GM12878 (cell line): ENCODE results near the gene CST8. TPM values are rescaled to one million over a fixed set of nuclear protein-coding genes. Genes with fewer than 3 reads are reported as not detected.

Experiments used
- ATAC-seq: fragments of 200-7000 bp; cut with Tn5 transposase; 3 replicates; pipeline ENCODE4 v1.9.1; 2020; ENCODE audit warnings: mild to moderate bottlenecking, moderate library complexity
- BruUV-seq: library from RNA; stranded (reverse); fragments of 400-500 nt; replicated peaks from 2 replicates; lab custom pipeline; 2021; lab: Mats Ljungman, UMichigan
- CTCF ChIA-PET: fragments of 300-600 bp; sonication (Branson Sonifier 250); formaldehyde crosslinking; extraction: SDS; loops from one replicate; lab custom pipeline; 2021; ENCODE audit warnings: inconsistent platforms; lab: Yijun Ruan, JAX
- POLR2A ChIA-PET: fragments of 350-600 bp; formaldehyde crosslinking; extraction: SDS; loops from one replicate; lab custom pipeline; 2021; ENCODE audit warnings: inconsistent platforms; lab: Charles Lee
- RAD21 ChIA-PET: fragments of 300-600 bp; sonication (Branson Sonifier 250); formaldehyde crosslinking; loops from one replicate; lab custom pipeline; 2023; ENCODE audit warnings: antibody characterized with exemption; ENCODE audit not compliant: unreplicated experiment; lab: Charles Lee
- SMC1A ChIA-PET: fragments of 300-600 bp; sonication (Branson Sonifier 250); formaldehyde crosslinking; loops from one replicate; lab custom pipeline; 2023; ENCODE audit not compliant: unreplicated experiment, uncharacterized antibody; lab: Charles Lee
- DNase-seq: peaks from one replicate; pipeline ENCODE4 v3.0.0-alpha.2; 2011; ENCODE audit warnings: low read depth, low spot score
- FAIRE-seq: peaks from 3 replicates; lab custom pipeline; 2011; peaks lifted over from hg19 to GRCh38; lab: Jason Lieb, UNC
- H2AFZ ChIP-seq: 2 replicates; pipeline ENCODE4 v1.6.0; 2011; ENCODE audit warnings: low read depth, low read length, control low read depth; ENCODE audit not compliant: control insufficient read depth
- H3K27ac ChIP-seq: 2 replicates; pipeline ENCODE4 v1.5.1; 2011; ENCODE audit warnings: control low read depth; ENCODE audit not compliant: control insufficient read depth, insufficient read depth
- H3K27me3 ChIP-seq, 2 experiments: replicated peaks in 1 of 2; 2 replicates each; pipeline versions ENCODE4 v1.6.0 to v1.6.1; 2011; ENCODE audit warnings: low read length in 1 of 2; ENCODE audit not compliant: control insufficient read depth in 2 of 2, insufficient read depth in 2 of 2
- H3K36me3 ChIP-seq, 2 experiments: 2 replicates each; pipeline ENCODE4 v1.5.1; 2011; ENCODE audit warnings: low read length in 1 of 2; ENCODE audit not compliant: control insufficient read depth in 2 of 2, insufficient read depth in 2 of 2
- H3K4me1 ChIP-seq: 2 replicates; pipeline ENCODE4 v1.6.1; 2011; ENCODE audit warnings: mild to moderate bottlenecking, low read length, moderate library complexity, mixed read lengths; ENCODE audit not compliant: control insufficient read depth, insufficient read depth
- H3K4me2 ChIP-seq: 2 replicates; pipeline ENCODE4 v1.6.0; 2011; ENCODE audit warnings: control low read depth; ENCODE audit not compliant: control insufficient read depth, insufficient read depth
- H3K4me3 ChIP-seq: fragments of 200-600 bp; sonication (generic); 2 replicates; pipeline ENCODE4 v1.5.1; 2016
- H3K79me2 ChIP-seq: 2 replicates; pipeline ENCODE4 v1.6.0; 2011; ENCODE audit warnings: low read length; ENCODE audit not compliant: control insufficient read depth, insufficient read depth
- H3K9ac ChIP-seq: 2 replicates; pipeline ENCODE4 v1.8.0; 2011; ENCODE audit warnings: low read length, control low read depth, mixed read lengths; ENCODE audit not compliant: control insufficient read depth, insufficient read depth
- H3K9me3 ChIP-seq: replicated peaks from 3 replicates; pipeline ENCODE4 v1.5.1; 2011; ENCODE audit warnings: mild to moderate bottlenecking, low read length; ENCODE audit not compliant: control insufficient read depth, insufficient read depth
- H4K20me1 ChIP-seq: 2 replicates; pipeline ENCODE4 v1.6.0; 2011; ENCODE audit not compliant: control insufficient read depth, insufficient read depth
- CHD1 ChIP-seq: IDR thresholded peaks from 2 replicates; pipeline ENCODE4 v1.6.1; 2012; ENCODE audit warnings: low read depth, low read length, improper control_type of control experiment
- CTCF ChIP-seq, 3 experiments: IDR thresholded peaks in 2 of 3; conservative IDR thresholded peaks in 1 of 3; 2 replicates each; pipeline ENCODE4 v1.5.1; 2011; ENCODE audit warnings: low read depth in 3 of 3, low read length in 3 of 3, mild to moderate bottlenecking in 3 of 3, control low read depth in 2 of 3, moderate library complexity in 2 of 3, inconsistent platforms in 1 of 3, mixed read lengths in 1 of 3; ENCODE audit not compliant: control insufficient read depth in 2 of 3, insufficient read depth in 1 of 3; ENCODE audit errors: extremely low read depth in 1 of 3
- ELK1 ChIP-seq: IDR thresholded peaks from 2 replicates; pipeline ENCODE4 v1.6.1; 2012; ENCODE audit warnings: low read depth, low read length, improper control_type of control experiment
- IRF3 ChIP-seq: fragments of 450-650 bp; IDR thresholded peaks from 2 replicates; pipeline ENCODE4 v1.6.1; 2014; ENCODE audit warnings: mild to moderate bottlenecking
- JUNB ChIP-seq: IDR thresholded peaks from 2 replicates; pipeline ENCODE4 v1.6.1; 2016; ENCODE audit warnings: antibody characterized with exemption, mild to moderate bottlenecking
- NFXL1 ChIP-seq: fragments of 450-650 bp; IDR thresholded peaks from 2 replicates; pipeline ENCODE4 v1.6.1; 2017; ENCODE audit warnings: antibody characterized with exemption, mild to moderate bottlenecking, borderline replicate concordance
- PRDM15 ChIP-seq: fragments of 450-650 bp; formaldehyde crosslinking; IDR thresholded peaks from 2 replicates; pipeline ENCODE4 v1.4.0; 2020; ENCODE audit warnings: mild to moderate bottlenecking, moderate library complexity
- RAD51 ChIP-seq: fragments of 450-650 bp; IDR thresholded peaks from 2 replicates; pipeline ENCODE4 v1.6.1; 2016; ENCODE audit warnings: moderate library complexity, mild to moderate bottlenecking, inconsistent platforms
- RB1 ChIP-seq: fragments of 450-650 bp; formaldehyde crosslinking; IDR thresholded peaks from 2 replicates; pipeline ENCODE4 v1.6.1; 2017; ENCODE audit warnings: mild to moderate bottlenecking, borderline replicate concordance
- RELA ChIP-seq: fragments of 450-650 bp; IDR thresholded peaks from 2 replicates; pipeline ENCODE4 v1.8.0; 2014; ENCODE audit warnings: borderline replicate concordance; ENCODE audit not compliant: partially characterized antibody
- SMAD5 ChIP-seq: IDR thresholded peaks from 2 replicates; pipeline ENCODE4 v1.6.1; 2016; ENCODE audit warnings: antibody characterized with exemption, low read depth
- TCF12 ChIP-seq: IDR thresholded peaks from 2 replicates; pipeline ENCODE4 v1.6.1; 2011; ENCODE audit warnings: low read depth, mild to moderate bottlenecking, low read length
- ZNF384 ChIP-seq: IDR thresholded peaks from 2 replicates; pipeline ENCODE4 v1.6.1; 2012; ENCODE audit warnings: low read depth, mild to moderate bottlenecking, low read length, improper control_type of control experiment, borderline replicate concordance
- WGBS: methylation state at CpG from one replicate; pipeline ENCODE4 v1.1.6; 2016; ENCODE audit warnings: low lambda C conversion rate; ENCODE audit not compliant: insufficient replicate concordance, insufficient coverage; ENCODE audit errors: missing lambda C conversion rate; 5-methylcytosine and 5-hydroxymethylcytosine counted together
- in situ Hi-C: fragments of 300-500 bp; cut with MboI; formaldehyde crosslinking; loops from 9 replicates; pipeline ENCODE4 v1.14.3; 2018; ENCODE audit warnings: mixed read lengths
- intact Hi-C: fragments of 100-400 bp; cut with micrococcal nuclease; formaldehyde crosslinking; loops from one replicate; pipeline ENCODE4 v1.14.2; 2022; ENCODE audit not compliant: unreplicated experiment
- polyA plus RNA-seq, 11 experiments: library from polyadenylated mRNA; depleted of rRNA in 4 of 11; unstranded in 6 of 11; stranded (reverse) in 5 of 11; fragments of >200 nt; fragmentation: Nextera tagmentation in 4 of 11; fragmentation: Illumina TruSeq in 1 of 11; extraction: Ambion mirVana in 4 of 11; extraction: Trizol in 1 of 11; gene quantifications; 1 replicate in 1 of 11; 2 replicates in 10 of 11; pipeline versions ENCODE4 v1.2.1 to v1.2.3, GENCODE V29; 2011 to 2016; ENCODE audit warnings: inconsistent platforms in 2 of 11, missing spikeins in 2 of 11, low read depth in 1 of 11
- total RNA-seq, 4 experiments: library from RNA; depleted of rRNA in 3 of 4; stranded (reverse); fragments of >200 nt in 3 of 4; fragmentation: Illumina TruSeq in 1 of 4; extraction: Trizol in 1 of 4; gene quantifications; 2 replicates each; pipeline versions ENCODE4 v1.2.1 to v1.2.3, GENCODE V29; 2013 to 2021

The CST8 gene
- total and polyA plus RNA-seq, 10 of the 15 experiments (the other 5 are each of a cell fraction or from before 2014, with no cell fraction given) = not detected

GRCh38 chr20:23459461-23460150 is 31.3 kb upstream of the CST8 start:
- Histone ChIP-seq H4K20me1 (no peaks in the 10 kb centered on the region), H3K4me3 (no peak overlapping the region), H3K9ac (no peak overlapping the region), H3K36me3 (no peaks in the 10 kb centered on the region), H3K4me2 (no peak overlapping the region), H3K27me3 (peaks cover 2% of the 10 kb centered on the region in 2 experiments; a peak in 1 of 4 replicates), H2AFZ (no peak overlapping the region), H3K79me2 (no peaks in the 10 kb centered on the region), H3K27ac (no peak overlapping the region), H3K4me1 (no peaks in the 10 kb centered on the region), H3K9me3 (no peaks in the 10 kb centered on the region)
- no peak for FAIRE-seq
- CTCF ChIA-PET = interaction anchor here (2.0 to 2.5 kb wide), 2 partner anchors 13 to 18 kb away, joined by 7 to 12 read pairs; no protein-coding TSS in a partner anchor
- no TSS peak for BruUV-seq
- 12% methylated on average over 3 of the region's 3 CpGs for WGBS
- in situ Hi-C loops (no loop called here), intact Hi-C loops (no loop called here)
- no peak for ATAC-seq
- DNase-seq = no peak
- SMC1A ChIA-PET = no interaction called here
- RAD21 ChIA-PET = no interaction called here
- POLR2A ChIA-PET = no interaction called here
- no peak for TF ChIP-seq SMAD5
- no peak for TF ChIP-seq IRF3
- no peak for TF ChIP-seq CHD1
- no peak for TF ChIP-seq CTCF (IDR thresholded peaks at IDR 0.05 in 2 of 3, conservative IDR thresholded peaks at IDR 0.05 in 1 of 3; ENCODE audit: control insufficient read depth in 2 of 3, extremely low read depth in 1 of 3, insufficient read depth in 1 of 3, low read depth in 3 of 3, low read length in 3 of 3)
- no peak for TF ChIP-seq TCF12
- no peak for TF ChIP-seq RELA
- TF ChIP-seq JUNB = no peak
- TF ChIP-seq ZNF384 = no peak
- TF ChIP-seq PRDM15 = no peak
- TF ChIP-seq RB1 = no peak
- TF ChIP-seq NFXL1 = no peak
- no peak for TF ChIP-seq ELK1
- TF ChIP-seq RAD51 = no peak
